Measurements from ENCODE around the gene AHCYL2.

DNA sequence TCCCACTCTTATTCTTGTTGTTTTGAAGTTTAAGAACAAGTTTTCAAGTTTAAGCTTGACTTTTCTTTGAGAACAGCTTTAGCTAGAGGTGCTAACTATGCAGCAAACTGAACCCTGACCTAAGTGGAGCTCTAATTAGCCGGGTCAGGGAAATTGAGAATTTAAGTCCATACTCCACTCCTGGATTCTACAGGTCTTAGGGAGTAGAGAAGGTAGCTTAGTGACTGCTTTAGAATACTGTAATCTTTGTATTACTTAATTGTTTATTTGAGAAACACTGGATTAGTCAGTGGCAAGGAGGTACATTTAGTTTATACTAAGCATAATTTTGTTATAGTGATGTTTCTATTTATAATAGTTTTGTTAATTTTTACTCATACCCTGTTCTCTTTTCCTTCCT, 134.8 kb downstream of the AHCYL2 start:
- TF ChIP-seq, protein P1, sequence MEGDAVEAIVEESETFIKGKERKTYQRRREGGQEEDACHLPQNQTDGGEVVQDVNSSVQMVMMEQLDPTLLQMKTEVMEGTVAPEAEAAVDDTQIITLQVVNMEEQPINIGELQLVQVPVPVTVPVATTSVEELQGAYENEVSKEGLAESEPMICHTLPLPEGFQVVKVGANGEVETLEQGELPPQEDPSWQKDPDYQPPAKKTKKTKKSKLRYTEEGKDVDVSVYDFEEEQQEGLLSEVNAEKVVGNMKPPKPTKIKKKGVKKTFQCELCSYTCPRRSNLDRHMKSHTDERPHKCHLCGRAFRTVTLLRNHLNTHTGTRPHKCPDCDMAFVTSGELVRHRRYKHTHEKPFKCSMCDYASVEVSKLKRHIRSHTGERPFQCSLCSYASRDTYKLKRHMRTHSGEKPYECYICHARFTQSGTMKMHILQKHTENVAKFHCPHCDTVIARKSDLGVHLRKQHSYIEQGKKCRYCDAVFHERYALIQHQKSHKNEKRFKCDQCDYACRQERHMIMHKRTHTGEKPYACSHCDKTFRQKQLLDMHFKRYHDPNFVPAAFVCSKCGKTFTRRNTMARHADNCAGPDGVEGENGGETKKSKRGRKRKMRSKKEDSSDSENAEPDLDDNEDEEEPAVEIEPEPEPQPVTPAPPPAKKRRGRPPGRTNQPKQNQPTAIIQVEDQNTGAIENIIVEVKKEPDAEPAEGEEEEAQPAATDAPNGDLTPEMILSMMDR (IDR thresholded peaks at IDR 0.05; ENCODE audit: insufficient read depth, low read length, poor library complexity, severe bottlenecking), result no peak
- TF ChIP-seq EZH2phosphoT487 (conservative IDR thresholded peaks at IDR 0.05; ENCODE audit: low read length), result no peak

Data from SU-DHL-6 (cell line).